ENCODE results near the gene DBP.

DBP gene

DNA sequence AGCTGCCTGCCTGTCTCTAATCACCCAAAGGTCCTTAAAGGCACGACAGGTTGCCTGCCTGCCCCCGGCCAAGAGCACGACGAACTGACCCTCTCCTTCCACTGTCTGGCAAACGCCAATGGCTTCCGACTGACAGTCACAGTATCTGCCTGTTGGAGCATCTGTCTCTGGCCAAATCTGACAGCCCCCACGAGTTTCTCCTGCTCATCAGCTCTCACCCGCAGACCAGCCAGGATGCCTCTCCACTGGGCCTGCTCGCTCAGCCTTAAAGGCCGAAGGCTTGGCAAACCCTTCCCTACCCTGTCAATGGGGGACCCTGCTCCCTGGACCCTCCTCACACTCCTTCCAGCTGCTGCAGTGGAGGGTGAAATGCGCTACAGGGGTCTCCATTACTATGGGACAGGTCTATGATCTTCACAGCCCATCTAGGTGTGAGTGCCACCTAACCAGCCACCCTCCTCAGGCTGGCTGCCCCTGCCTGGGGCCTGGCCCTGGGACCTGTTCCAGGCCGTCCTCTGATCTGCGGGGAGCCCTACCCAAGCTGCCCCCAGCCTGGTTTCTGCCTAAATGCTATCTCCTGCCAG is 23.2 kb downstream of the DBP start:
- no peak for DNase-seq (ENCODE audit: low read depth)
- TF ChIP-seq, protein P1, sequence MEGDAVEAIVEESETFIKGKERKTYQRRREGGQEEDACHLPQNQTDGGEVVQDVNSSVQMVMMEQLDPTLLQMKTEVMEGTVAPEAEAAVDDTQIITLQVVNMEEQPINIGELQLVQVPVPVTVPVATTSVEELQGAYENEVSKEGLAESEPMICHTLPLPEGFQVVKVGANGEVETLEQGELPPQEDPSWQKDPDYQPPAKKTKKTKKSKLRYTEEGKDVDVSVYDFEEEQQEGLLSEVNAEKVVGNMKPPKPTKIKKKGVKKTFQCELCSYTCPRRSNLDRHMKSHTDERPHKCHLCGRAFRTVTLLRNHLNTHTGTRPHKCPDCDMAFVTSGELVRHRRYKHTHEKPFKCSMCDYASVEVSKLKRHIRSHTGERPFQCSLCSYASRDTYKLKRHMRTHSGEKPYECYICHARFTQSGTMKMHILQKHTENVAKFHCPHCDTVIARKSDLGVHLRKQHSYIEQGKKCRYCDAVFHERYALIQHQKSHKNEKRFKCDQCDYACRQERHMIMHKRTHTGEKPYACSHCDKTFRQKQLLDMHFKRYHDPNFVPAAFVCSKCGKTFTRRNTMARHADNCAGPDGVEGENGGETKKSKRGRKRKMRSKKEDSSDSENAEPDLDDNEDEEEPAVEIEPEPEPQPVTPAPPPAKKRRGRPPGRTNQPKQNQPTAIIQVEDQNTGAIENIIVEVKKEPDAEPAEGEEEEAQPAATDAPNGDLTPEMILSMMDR (IDR thresholded peaks at IDR 0.05; ENCODE audit: low read length, missing control alignments) = no peak
- no peak overlapping the region for H3K4me3 ChIP-seq (replicated peaks; ENCODE audit: low read depth, low read length)

DNA sequence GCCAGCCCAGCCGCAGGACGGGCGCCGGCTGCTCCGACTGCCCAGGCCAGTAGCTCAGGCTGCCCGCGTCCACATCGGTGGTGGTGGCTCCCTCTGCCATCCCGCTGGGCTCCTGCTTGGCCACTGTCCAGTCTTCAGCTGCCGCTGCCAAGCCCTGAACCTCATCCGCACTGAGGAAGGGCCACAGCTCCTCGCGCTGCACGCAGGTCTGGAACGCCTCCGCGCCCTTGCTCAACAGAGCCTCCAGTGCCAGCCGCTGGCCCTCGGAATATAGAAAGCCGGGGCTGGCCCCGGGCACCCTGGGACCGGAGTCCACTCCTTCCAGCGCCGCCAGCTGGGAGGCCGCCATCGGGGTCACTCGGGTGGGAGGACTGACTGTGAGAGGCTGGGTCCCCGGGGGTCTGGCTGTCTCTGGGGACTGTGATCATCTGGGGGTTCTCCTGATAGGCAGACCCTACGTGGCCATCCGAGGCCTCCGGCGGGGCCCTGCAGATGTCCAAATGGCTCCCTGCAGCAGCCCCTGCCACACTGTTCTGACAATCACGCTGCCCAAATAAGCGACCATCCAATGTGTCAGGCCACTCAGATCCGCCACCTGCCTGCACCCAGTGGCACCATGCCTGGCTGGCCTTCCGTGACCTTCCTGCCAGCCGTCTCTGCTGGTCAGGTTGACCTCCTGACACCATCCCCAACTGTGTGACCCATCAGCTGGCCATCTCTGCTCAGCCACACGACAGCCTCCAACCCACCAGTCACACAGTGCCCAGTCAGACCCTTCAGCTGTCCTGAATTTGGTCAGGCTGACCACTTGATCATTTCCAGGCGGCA is 23.9 kb downstream of the DBP start:
- no peak for DNase-seq (ENCODE audit: low read depth)
- TF ChIP-seq, protein P1 (IDR thresholded peaks at IDR 0.05; ENCODE audit: low read length, missing control alignments) = no peak
- H3K4me3 ChIP-seq (replicated peaks; ENCODE audit: low read depth, low read length) = no peak overlapping the region

DNA sequence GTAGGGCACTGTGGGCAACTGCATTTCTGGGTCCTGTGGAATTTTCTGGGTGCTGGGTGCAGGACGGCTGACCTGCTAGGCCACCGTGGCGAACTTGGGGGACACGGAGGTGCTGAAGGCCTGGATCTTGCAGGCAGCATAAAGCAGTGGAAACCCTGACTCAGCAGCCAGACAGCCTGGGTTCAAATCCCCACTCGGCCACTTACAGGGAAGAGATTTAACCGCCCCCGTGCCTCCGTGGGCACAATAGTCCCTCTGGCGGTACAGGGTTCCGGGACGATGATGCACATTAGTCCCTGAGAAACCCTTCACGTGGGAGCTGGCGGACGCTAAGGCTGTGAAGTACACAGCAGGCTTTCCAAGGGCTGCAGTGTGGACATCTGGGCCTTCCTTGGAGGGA is 25.3 kb downstream of the DBP start:
- DNase-seq (ENCODE audit: low read depth) = no peak
- TF ChIP-seq, protein P1 (IDR thresholded peaks at IDR 0.05; ENCODE audit: low read length, missing control alignments) = no peak
- H3K4me3 ChIP-seq (replicated peaks; ENCODE audit: low read depth, low read length) = no peak overlapping the region

DNA sequence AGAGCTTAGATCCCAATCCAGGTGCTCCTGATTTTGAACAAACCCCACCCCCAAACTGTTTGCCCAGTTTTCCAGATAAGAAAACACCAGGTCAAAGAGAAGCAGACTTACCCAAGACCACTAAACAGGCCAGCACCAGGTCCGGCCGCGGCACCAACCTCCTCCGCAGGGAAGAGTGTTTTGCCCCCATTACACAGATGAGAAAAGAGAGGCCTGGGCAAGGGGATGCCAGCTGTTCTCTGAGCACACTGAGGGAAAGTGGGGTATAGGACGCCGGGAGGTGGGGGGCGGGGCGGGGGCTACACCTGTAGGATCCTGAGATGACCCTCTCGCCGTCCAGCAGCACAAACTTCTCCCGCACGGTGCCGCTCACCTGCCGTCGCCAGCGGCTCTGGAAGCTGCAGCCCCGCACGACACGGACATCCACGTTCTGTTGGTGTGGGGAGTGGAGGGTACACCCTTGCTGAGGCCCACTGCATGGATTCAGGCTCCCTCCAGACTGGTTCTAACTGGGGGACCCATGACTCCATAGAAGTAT is 27.5 kb downstream of the DBP start:
- no peak for DNase-seq (ENCODE audit: low read depth)
- no peak overlapping the region for H3K4me3 ChIP-seq (replicated peaks; ENCODE audit: low read depth, low read length)
- TF ChIP-seq, protein P1 (IDR thresholded peaks at IDR 0.05; ENCODE audit: low read length, missing control alignments) = no peak

DNA sequence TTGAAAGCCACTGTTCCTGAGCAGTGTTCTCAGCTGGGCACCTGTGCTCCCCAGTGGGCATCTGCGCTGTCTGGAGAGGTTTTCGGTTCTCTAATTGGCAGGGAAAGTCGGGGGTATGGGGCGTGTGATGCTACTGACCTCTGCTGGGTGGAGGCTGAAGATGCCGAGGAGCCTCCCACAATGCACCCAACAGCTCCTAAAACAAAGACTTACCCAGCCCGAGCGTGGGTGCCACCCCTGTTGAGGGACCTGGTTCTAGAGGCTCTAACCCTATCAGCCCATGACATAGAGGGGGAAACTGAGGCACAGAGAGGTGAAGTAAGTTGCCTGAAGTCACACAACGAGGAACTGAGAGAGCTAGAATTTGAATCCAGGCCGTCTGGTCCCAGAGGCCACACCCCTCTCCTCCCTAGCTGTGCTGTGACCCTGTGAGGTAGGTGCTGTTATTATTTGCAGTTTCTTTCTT is 28.3 kb downstream of the DBP start:
- TF ChIP-seq, protein P1 (IDR thresholded peaks at IDR 0.05; ENCODE audit: low read length, missing control alignments) = peak; percentile 45
- H3K4me3 ChIP-seq (replicated peaks; ENCODE audit: low read depth, low read length) = no peak overlapping the region
- DNase-seq (ENCODE audit: low read depth) = peak; percentile 49

DNA sequence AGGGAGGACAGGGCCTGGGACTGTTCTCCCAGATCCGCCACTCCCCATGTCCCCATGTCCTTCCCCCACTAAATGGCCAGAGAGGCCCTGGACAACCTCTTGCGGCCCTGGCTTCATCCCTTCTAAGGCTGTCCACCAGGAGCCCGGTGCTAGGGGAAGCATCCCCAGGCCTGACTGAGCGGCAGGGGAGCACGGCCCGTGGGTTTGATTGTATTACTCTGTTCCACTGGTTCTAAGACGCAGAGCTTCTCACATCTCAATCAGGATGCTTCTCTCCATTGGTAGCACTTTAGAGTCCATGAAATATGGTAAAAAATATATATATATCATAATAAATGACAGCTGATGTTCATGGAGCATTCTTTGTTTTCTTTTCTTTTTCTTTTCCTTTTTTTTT is 29.8 kb downstream of the DBP start:
- no peak for DNase-seq (ENCODE audit: low read depth)
- TF ChIP-seq, protein P1 (IDR thresholded peaks at IDR 0.05; ENCODE audit: low read length, missing control alignments) = no peak
- no peak overlapping the region for H3K4me3 ChIP-seq (replicated peaks; ENCODE audit: low read depth, low read length)
